Panc1 (cell line): ENCODE data around the gene GALNTL6. TPM values are rescaled to one million over a fixed set of nuclear protein-coding genes. Genes with fewer than 3 reads are reported as not detected.
"Not testable (repeated sequence)": the region's sequence is repeated elsewhere in the genome, so short reads cannot be mapped to it uniquely, and the experiment has no call there.

Experiments
- ATAC-seq: fragments of 200-7000 bp; cut with Tn5 transposase; 2 replicates; pipeline ENCODE4 v1.9.1; 2020; ENCODE audit warnings: mild to moderate bottlenecking, moderate library complexity
- BruUV-seq: library from RNA; stranded (reverse); fragments of 400-500 nt; replicated peaks from 2 replicates; lab custom pipeline; 2021; lab: Mats Ljungman, UMichigan
- CTCF ChIA-PET: fragments of 300-600 bp; sonication (Branson Sonifier 250); formaldehyde crosslinking; loops from one replicate; lab custom pipeline; 2022; ENCODE audit warnings: antibody characterized with exemption; lab: Charles Lee
- POLR2A ChIA-PET: fragments of 300-600 bp; sonication (Branson Sonifier 250); formaldehyde crosslinking; loops from one replicate; lab custom pipeline; 2022; ENCODE audit warnings: antibody characterized with exemption; lab: Charles Lee
- DNase-seq: peaks from one replicate; pipeline ENCODE4 v3.0.0-alpha.2; 2010; ENCODE audit warnings: low read depth, low spot score
- H3K27ac ChIP-seq: 2 replicates; pipeline ENCODE4 v1.5.1; 2011; ENCODE audit warnings: mild to moderate bottlenecking, low read length, inconsistent platforms
- H3K27me3 ChIP-seq: fragments of 200-500 bp; sonication (Bioruptor generic); 2 replicates; pipeline ENCODE4 v1.6.0; 2014; ENCODE audit warnings: low read length, inconsistent platforms; ENCODE audit not compliant: control insufficient read depth, insufficient read depth
- H3K36me3 ChIP-seq: fragments of 200-500 bp; sonication (Bioruptor generic); 2 replicates; pipeline ENCODE4 v1.5.1; 2014; ENCODE audit warnings: inconsistent platforms, mild to moderate bottlenecking, low read length, moderate library complexity; ENCODE audit not compliant: control insufficient read depth, insufficient read depth
- H3K4me1 ChIP-seq: 2 replicates; pipeline ENCODE4 v1.5.1; 2011; ENCODE audit warnings: inconsistent platforms, mild to moderate bottlenecking, low read length, moderate library complexity; ENCODE audit not compliant: control insufficient read depth, insufficient read depth
- H3K4me3 ChIP-seq, 2 experiments: 2 replicates each; pipeline ENCODE4 v1.5.1; 2011 to 2012; ENCODE audit warnings: low read depth in 2 of 2, low read length in 2 of 2, mild to moderate bottlenecking in 2 of 2, inconsistent platforms in 1 of 2, moderate library complexity in 1 of 2
- H3K9me3 ChIP-seq: fragments of 200-500 bp; sonication (Bioruptor generic); 2 replicates; pipeline ENCODE4 v1.5.1; 2014; ENCODE audit warnings: low read depth, mild to moderate bottlenecking, inconsistent platforms, low read length, moderate library complexity; ENCODE audit not compliant: control insufficient read depth, insufficient read depth
- POLR2AphosphoS5 ChIP-seq: IDR thresholded peaks from 2 replicates; pipeline ENCODE4 v1.6.1; 2012; ENCODE audit warnings: mild to moderate bottlenecking, low read depth, low read length, moderate library complexity
- SIN3A ChIP-seq: IDR thresholded peaks from 2 replicates; pipeline ENCODE4 v1.6.1; 2012; ENCODE audit warnings: low read depth, mild to moderate bottlenecking, low read length, moderate library complexity, borderline replicate concordance; ENCODE audit not compliant: insufficient read depth
- TCF7L2 ChIP-seq: IDR thresholded peaks from 2 replicates; pipeline ENCODE4 v1.6.1; 2011; ENCODE audit warnings: mild to moderate bottlenecking, low read depth, low read length, inconsistent platforms
- in situ Hi-C: cut with HindIII; loops from 2 replicates; pipeline ENCODE4 v1.10.0; 2016; ENCODE audit warnings: low sequenced_read_pairs, low pct_unique_long_range_greater_than_20kb
- intact Hi-C: fragments of 100-400 bp; cut with micrococcal nuclease; formaldehyde crosslinking; loops from one replicate; pipeline ENCODE4 v1.10.0; 2022; ENCODE audit not compliant: unreplicated experiment
- total RNA-seq: library from RNA; stranded (reverse); gene quantifications from one replicate; pipeline ENCODE4 v1.2.1, GENCODE V29; 2021; ENCODE audit not compliant: unreplicated experiment
- TF ChIP-seq, protein P1 (sequence below), 2 experiments: IDR thresholded peaks; 2 replicates each; pipeline ENCODE4 v1.6.1; 2011 to 2012; ENCODE audit warnings: low read depth in 2 of 2, control low read depth in 1 of 2, low read length in 1 of 2, mild to moderate bottlenecking in 1 of 2, moderate library complexity in 1 of 2; ENCODE audit not compliant: insufficient read depth in 1 of 2
- TF ChIP-seq, protein P2 (sequence below): fragments of 450-650 bp; IDR thresholded peaks from 2 replicates; pipeline ENCODE4 v1.5.1; 2017; ENCODE audit warnings: mild to moderate bottlenecking

GALNTL6 gene
- total RNA-seq, 1 experiment from 2014 or later: not detected

DNA sequence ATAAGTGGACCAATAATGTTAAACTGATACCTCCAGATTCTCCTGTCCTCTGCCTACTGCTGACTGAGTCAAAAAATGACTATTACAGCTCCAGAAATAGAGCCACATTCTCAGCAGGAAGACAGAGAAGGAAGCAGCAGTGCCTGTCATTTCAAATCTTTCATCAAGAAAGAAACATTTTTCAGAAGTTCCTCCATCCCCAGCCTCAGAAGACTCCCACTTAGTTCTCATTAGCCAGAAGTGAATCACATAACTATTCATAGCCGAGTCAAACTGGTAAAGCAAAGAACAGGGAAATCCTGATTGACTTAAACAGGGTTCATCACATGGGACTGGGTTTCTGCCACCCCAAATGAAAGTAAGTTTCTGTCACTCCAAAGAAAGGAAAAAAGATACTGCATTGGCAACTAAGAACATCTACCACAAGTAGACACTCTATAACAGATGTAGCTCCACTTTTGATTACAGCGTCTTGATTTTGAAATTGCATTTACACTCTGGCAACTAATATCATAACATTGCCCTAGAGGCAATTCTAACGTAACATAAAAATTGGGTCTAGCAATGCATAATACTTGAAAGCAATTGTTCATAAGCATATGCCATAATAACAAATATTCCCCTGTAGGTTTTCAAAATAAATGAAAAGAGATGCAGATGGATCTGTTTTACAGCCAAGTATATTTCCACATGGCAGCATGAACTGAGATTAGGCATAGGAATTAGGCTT lies 599.8 kb downstream of the GALNTL6 start:
- ChIA-PET POLR2A (no interaction called here), CTCF (no interaction called here)
- Histone ChIP-seq H3K4me1 (no peaks in the 10 kb centered on the region), H3K36me3 (no peaks in the 10 kb centered on the region), H3K9me3 (no peaks in the 10 kb centered on the region), H3K27ac (no peak overlapping the region), H3K27me3 (no peaks in the 10 kb centered on the region), H3K4me3 (no peak overlapping the region)
- in situ Hi-C loops (no loop called here), intact Hi-C loops (no loop called here)
- no peak for DNase-seq
- BruUV-seq: no TSS peak
- no peak for ATAC-seq
- TF ChIP-seq TCF7L2 (no peak), SIN3A (no peak), POLR2AphosphoS5 (no peak)
- TF ChIP-seq, protein P1, sequence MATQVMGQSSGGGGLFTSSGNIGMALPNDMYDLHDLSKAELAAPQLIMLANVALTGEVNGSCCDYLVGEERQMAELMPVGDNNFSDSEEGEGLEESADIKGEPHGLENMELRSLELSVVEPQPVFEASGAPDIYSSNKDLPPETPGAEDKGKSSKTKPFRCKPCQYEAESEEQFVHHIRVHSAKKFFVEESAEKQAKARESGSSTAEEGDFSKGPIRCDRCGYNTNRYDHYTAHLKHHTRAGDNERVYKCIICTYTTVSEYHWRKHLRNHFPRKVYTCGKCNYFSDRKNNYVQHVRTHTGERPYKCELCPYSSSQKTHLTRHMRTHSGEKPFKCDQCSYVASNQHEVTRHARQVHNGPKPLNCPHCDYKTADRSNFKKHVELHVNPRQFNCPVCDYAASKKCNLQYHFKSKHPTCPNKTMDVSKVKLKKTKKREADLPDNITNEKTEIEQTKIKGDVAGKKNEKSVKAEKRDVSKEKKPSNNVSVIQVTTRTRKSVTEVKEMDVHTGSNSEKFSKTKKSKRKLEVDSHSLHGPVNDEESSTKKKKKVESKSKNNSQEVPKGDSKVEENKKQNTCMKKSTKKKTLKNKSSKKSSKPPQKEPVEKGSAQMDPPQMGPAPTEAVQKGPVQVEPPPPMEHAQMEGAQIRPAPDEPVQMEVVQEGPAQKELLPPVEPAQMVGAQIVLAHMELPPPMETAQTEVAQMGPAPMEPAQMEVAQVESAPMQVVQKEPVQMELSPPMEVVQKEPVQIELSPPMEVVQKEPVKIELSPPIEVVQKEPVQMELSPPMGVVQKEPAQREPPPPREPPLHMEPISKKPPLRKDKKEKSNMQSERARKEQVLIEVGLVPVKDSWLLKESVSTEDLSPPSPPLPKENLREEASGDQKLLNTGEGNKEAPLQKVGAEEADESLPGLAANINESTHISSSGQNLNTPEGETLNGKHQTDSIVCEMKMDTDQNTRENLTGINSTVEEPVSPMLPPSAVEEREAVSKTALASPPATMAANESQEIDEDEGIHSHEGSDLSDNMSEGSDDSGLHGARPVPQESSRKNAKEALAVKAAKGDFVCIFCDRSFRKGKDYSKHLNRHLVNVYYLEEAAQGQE (IDR thresholded peaks at IDR 0.05; ENCODE audit: insufficient read depth in 1 of 2, low read depth in 2 of 2, low read length in 1 of 2): no peak
- TF ChIP-seq, protein P2, sequence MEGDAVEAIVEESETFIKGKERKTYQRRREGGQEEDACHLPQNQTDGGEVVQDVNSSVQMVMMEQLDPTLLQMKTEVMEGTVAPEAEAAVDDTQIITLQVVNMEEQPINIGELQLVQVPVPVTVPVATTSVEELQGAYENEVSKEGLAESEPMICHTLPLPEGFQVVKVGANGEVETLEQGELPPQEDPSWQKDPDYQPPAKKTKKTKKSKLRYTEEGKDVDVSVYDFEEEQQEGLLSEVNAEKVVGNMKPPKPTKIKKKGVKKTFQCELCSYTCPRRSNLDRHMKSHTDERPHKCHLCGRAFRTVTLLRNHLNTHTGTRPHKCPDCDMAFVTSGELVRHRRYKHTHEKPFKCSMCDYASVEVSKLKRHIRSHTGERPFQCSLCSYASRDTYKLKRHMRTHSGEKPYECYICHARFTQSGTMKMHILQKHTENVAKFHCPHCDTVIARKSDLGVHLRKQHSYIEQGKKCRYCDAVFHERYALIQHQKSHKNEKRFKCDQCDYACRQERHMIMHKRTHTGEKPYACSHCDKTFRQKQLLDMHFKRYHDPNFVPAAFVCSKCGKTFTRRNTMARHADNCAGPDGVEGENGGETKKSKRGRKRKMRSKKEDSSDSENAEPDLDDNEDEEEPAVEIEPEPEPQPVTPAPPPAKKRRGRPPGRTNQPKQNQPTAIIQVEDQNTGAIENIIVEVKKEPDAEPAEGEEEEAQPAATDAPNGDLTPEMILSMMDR: no peak

DNA sequence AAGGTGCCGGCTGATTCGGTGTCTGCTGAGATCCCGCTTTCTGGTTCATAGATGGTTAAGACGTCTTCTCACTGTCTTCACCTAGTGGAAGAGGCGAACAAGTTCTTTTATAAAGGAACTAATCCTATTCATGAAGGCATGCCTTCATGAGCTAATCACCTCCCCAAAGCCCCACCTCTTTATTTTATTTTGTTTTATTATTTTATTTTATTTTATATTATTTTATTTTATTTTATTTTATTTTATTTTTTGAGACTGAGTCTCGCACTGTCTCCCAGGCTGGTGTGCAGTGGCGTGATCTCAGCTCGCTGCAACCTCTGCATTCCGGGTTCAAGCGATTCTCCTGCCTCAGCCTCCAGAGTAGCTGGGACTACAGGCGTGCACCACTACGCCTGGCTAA lies 615.8 kb downstream of the GALNTL6 start:
- intact Hi-C loops, H3K4me3 ChIP-seq, BruUV-seq, H3K27me3 ChIP-seq, H3K9me3 ChIP-seq, in situ Hi-C loops, H3K4me1 ChIP-seq, H3K27ac ChIP-seq, H3K36me3 ChIP-seq, ATAC-seq, DNase-seq, CTCF ChIA-PET, POLR2A ChIA-PET: not testable (repeated sequence)

DNA sequence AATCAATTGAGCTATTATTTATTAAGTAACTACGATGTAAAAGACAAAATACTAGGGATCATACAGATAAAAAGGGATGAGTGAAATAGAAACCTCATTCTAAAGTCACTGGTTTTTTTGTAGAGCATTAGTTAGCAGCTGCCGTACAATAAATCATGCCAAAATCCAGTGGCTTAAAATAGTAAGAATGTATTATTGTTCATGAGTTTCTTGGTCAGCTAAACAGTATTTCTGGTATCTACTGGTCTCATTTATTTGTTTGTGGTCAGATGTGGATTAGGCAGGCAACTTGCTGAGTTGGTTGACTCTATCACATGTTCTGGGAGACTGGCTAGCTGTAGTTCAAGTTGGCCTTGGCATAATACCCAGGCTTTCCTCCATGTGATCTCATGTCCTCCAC lies 667.3 kb downstream of the GALNTL6 start:
- H3K9me3 ChIP-seq: no peaks in the 10 kb centered on the region
- BruUV-seq: no TSS peak
- H3K4me3 ChIP-seq: no peak overlapping the region
- no peak for TF ChIP-seq SIN3A
- TF ChIP-seq POLR2AphosphoS5: no peak
- TF ChIP-seq, protein P2: no peak
- TF ChIP-seq, protein P1 (IDR thresholded peaks at IDR 0.05; ENCODE audit: insufficient read depth in 1 of 2, low read depth in 2 of 2, low read length in 1 of 2): no peak
- TF ChIP-seq TCF7L2: no peak
- CTCF ChIA-PET: no interaction called here
- DNase-seq (no peak), ATAC-seq (no peak)
- H3K27me3 ChIP-seq: no peaks in the 10 kb centered on the region
- in situ Hi-C loops: no loop called here
- intact Hi-C loops: no loop called here
- no peaks in the 10 kb centered on the region for H3K36me3 ChIP-seq
- POLR2A ChIA-PET: no interaction called here
- no peaks in the 10 kb centered on the region for H3K4me1 ChIP-seq
- no peak overlapping the region for H3K27ac ChIP-seq
